SK-N-SH (cell line): ENCODE data around the gene NR5A1. TPM values are rescaled to one million over a fixed set of nuclear protein-coding genes. Genes with fewer than 3 reads are reported as not detected.

Source experiments
- CTCF ChIA-PET: fragments of 300-600, 350-600 bp; formaldehyde crosslinking; extraction: SDS; loops from one replicate; lab custom pipeline; 2021; lab: Yijun Ruan, JAX
- POLR2A ChIA-PET: fragments of 350-600 bp; sonication (Branson Sonifier 250); formaldehyde crosslinking; extraction: SDS; loops from one replicate; lab custom pipeline; 2020; ENCODE audit warnings: antibody characterized with exemption, inconsistent platforms; lab: Yijun Ruan, JAX
- DNase-seq: peaks from one replicate; pipeline ENCODE4 v3.0.0; 2012
- H2AFZ ChIP-seq: fragments of 200-600 bp; sonication (generic); 2 replicates; pipeline ENCODE4 v1.8.1; 2016; ENCODE audit warnings: antibody characterized with exemption, mild to moderate bottlenecking, low read depth
- H3F3A ChIP-seq: fragments of 200-600 bp; sonication (generic); replicated peaks from 2 replicates; pipeline ENCODE3; 2016; ENCODE audit warnings: antibody characterized with exemption, mild to moderate bottlenecking; ENCODE audit not compliant: insufficient read depth
- H3K27ac ChIP-seq, 2 experiments: fragments of 200-500 bp in 1 of 2; fragments of 200-600 bp in 1 of 2; sonication (Bioruptor generic) in 1 of 2; sonication (generic), shearing (Covaris generic) in 1 of 2; 2 replicates each; pipeline versions ENCODE4 v1.5.1 to v1.6.1; 2014 to 2016; ENCODE audit warnings: low read depth in 2 of 2, inconsistent platforms in 1 of 2, low read length in 1 of 2, mild to moderate bottlenecking in 1 of 2, mixed read lengths in 1 of 2
- H3K27me3 ChIP-seq: fragments of 200-600 bp; sonication (generic), shearing (Covaris generic); 2 replicates; pipeline ENCODE4 v1.6.1; 2016; ENCODE audit warnings: mixed run types; ENCODE audit not compliant: insufficient read depth
- H3K36me3 ChIP-seq, 2 experiments: fragments of 200-500 bp in 1 of 2; fragments of 200-600 bp in 1 of 2; sonication (Bioruptor generic) in 1 of 2; sonication (generic) in 1 of 2; replicated peaks in 1 of 2; 2 replicates each; pipeline versions ENCODE3 to v1.5.1; 2014 to 2016; ENCODE audit warnings: low read length in 1 of 2, mild to moderate bottlenecking in 1 of 2; ENCODE audit not compliant: insufficient read depth in 2 of 2, control insufficient read depth in 1 of 2
- H3K4me1 ChIP-seq, 2 experiments: fragments of 200-500 bp in 1 of 2; fragments of 200-600 bp in 1 of 2; sonication (Bioruptor generic) in 1 of 2; sonication (generic), shearing (Covaris generic) in 1 of 2; 2 replicates each; pipeline versions ENCODE4 v1.5.1 to v1.6.1; 2014 to 2016; ENCODE audit warnings: low read depth in 1 of 2, low read length in 1 of 2, mixed run types in 1 of 2; ENCODE audit not compliant: insufficient read depth in 2 of 2, control insufficient read depth in 1 of 2
- H3K4me2 ChIP-seq: fragments of 200-600 bp; sonication (generic), shearing (Covaris generic); 2 replicates; pipeline ENCODE4 v1.6.1; 2017; ENCODE audit warnings: mixed run types
- H3K4me3 ChIP-seq, 2 experiments: fragments of 200-500 bp in 1 of 2; fragments of 200-600 bp in 1 of 2; sonication (Bioruptor generic) in 1 of 2; sonication (generic), shearing (Covaris generic) in 1 of 2; 2 replicates each; pipeline versions ENCODE4 v1.5.1 to v1.8.1; 2014 to 2016; ENCODE audit warnings: low read depth in 2 of 2, inconsistent platforms in 1 of 2, low read length in 1 of 2, mild to moderate bottlenecking in 1 of 2, mixed read lengths in 1 of 2, moderate library complexity in 1 of 2
- H3K79me2 ChIP-seq: fragments of 200-600 bp; sonication (generic); 2 replicates; pipeline ENCODE4 v1.8.1; 2017; ENCODE audit warnings: mild to moderate bottlenecking; ENCODE audit not compliant: insufficient read depth
- H3K9ac ChIP-seq: fragments of 200-600 bp; sonication (generic); 2 replicates; pipeline ENCODE4 v1.6.1; 2017; ENCODE audit warnings: mixed run types
- H3K9me2 ChIP-seq: fragments of 200-600 bp; sonication (generic); 2 replicates; pipeline ENCODE4 v1.6.1; 2017; ENCODE audit warnings: mixed run types
- H3K9me3 ChIP-seq: fragments of 200-600 bp; sonication (generic); 2 replicates; pipeline ENCODE4 v1.6.1; 2017; ENCODE audit warnings: mixed run types, mild to moderate bottlenecking, moderate library complexity
- H4K20me1 ChIP-seq: fragments of 200-600 bp; sonication (generic); 2 replicates; pipeline ENCODE4 v1.6.1; 2017; ENCODE audit warnings: mild to moderate bottlenecking, mixed run types; ENCODE audit not compliant: insufficient read depth
- CTCF ChIP-seq: fragments of 200-600 bp; sonication (generic); IDR thresholded peaks from 2 replicates; pipeline ENCODE4 v1.6.1; 2017; ENCODE audit warnings: antibody characterized with exemption, mild to moderate bottlenecking, moderate library complexity
- FOXJ3 ChIP-seq: sonication (generic); formaldehyde crosslinking; IDR thresholded peaks from 2 replicates; pipeline ENCODE4 v1.5.1; 2020; ENCODE audit warnings: mild to moderate bottlenecking, missing genetic modification reagents
- JUND ChIP-seq: IDR thresholded peaks from 2 replicates; pipeline ENCODE4 v1.4.0; 2012
- MAX ChIP-seq: IDR thresholded peaks from 2 replicates; pipeline ENCODE4 v1.4.0; 2012; ENCODE audit warnings: low read depth
- POLR2AphosphoS5 ChIP-seq: IDR thresholded peaks from 2 replicates; pipeline ENCODE4 v1.6.1; 2012; ENCODE audit warnings: low read depth, low read length
- RCOR1 ChIP-seq: fragments of 150-350 bp; IDR thresholded peaks from 2 replicates; pipeline ENCODE4 v1.6.1; 2017; ENCODE audit warnings: antibody characterized with exemption, low read length
- SIN3A ChIP-seq: IDR thresholded peaks from 2 replicates; pipeline ENCODE4 v1.6.1; 2012; ENCODE audit warnings: low read depth, mild to moderate bottlenecking, low read length, moderate library complexity, borderline replicate concordance
- SMC3 ChIP-seq: IDR thresholded peaks from 2 replicates; pipeline ENCODE4 v1.6.1; 2012; ENCODE audit warnings: low read depth, low read length, improper control_type of control experiment
- TAF1 ChIP-seq: IDR thresholded peaks from 2 replicates; pipeline ENCODE4 v1.6.1; 2012; ENCODE audit warnings: low read depth, mild to moderate bottlenecking, low read length, moderate library complexity, borderline replicate concordance
- ZBTB33 ChIP-seq: IDR thresholded peaks from 2 replicates; pipeline ENCODE4 v1.4.0; 2012; ENCODE audit warnings: low read depth, borderline replicate concordance
- WGBS: methylation state at CpG from one replicate; pipeline ENCODE4 v1.1.6; 2017; ENCODE audit warnings: low lambda C conversion rate; 5-methylcytosine and 5-hydroxymethylcytosine counted together
- polyA plus RNA-seq, 3 experiments: library from polyadenylated mRNA; depleted of rRNA; stranded (reverse); fragments of >200 nt; gene quantifications; 2 replicates each; pipeline ENCODE4 v1.2.3, GENCODE V29; 2012

The NR5A1 gene
- polyA plus RNA-seq, 1 of the 3 experiments (the other 2 are of a cell fraction): not detected

- no peaks in the 10 kb centered on the region for H3F3A ChIP-seq
- H3K9ac ChIP-seq: no peak overlapping the region
- H3K4me1 ChIP-seq: no peaks in the 10 kb centered on the region; a peak in 1 of 4 replicates
- H3K4me2 ChIP-seq: no peak overlapping the region
- H3K27ac ChIP-seq: no peak overlapping the region
- ChIA-PET CTCF (interaction anchor here (1.2 to 1.7 kb wide), 2 partner anchors 11 to 38 kb away, joined by 4 to 5 read pairs; no protein-coding TSS in a partner anchor), POLR2A (no interaction called here)
- H3K27me3 ChIP-seq: no peaks in the 10 kb centered on the region
- H3K4me3 ChIP-seq: no peak overlapping the region
- WGBS: 70% methylated on average over 9 of the region's 9 CpGs
- H2AFZ ChIP-seq: no peak overlapping the region
- H4K20me1 ChIP-seq: no peaks in the 10 kb centered on the region
- H3K9me3 ChIP-seq: no peaks in the 10 kb centered on the region
- H3K9me2 ChIP-seq: no peaks in the 10 kb centered on the region
- no peak for DNase-seq
- no peaks in the 10 kb centered on the region for H3K36me3 ChIP-seq
- H3K79me2 ChIP-seq: no peaks in the 10 kb centered on the region
- TF ChIP-seq SMC3: no peak
- no peak for TF ChIP-seq JUND
- TF ChIP-seq POLR2AphosphoS5: no peak
- TF ChIP-seq ZBTB33: no peak
- no peak for TF ChIP-seq TAF1
- no peak for TF ChIP-seq SIN3A
- no peak for TF ChIP-seq RCOR1
- no peak for TF ChIP-seq FOXJ3 (CRISPR knock-in tag)
- TF ChIP-seq MAX: no peak
- TF ChIP-seq CTCF: no peak
These were observed 48.8 kb downstream of the NR5A1 start for GRCh38 chr9:124458441-124458840.

- no peak overlapping the region for H3K4me3 ChIP-seq
- no peaks in the 10 kb centered on the region for H3K9me2 ChIP-seq
- H3K27ac ChIP-seq: no peak overlapping the region
- H3K9me3 ChIP-seq: no peaks in the 10 kb centered on the region
- H4K20me1 ChIP-seq: no peaks in the 10 kb centered on the region
- H3K4me1 ChIP-seq: no peaks in the 10 kb centered on the region; a peak in 1 of 4 replicates
- no peak overlapping the region for H2AFZ ChIP-seq
- ChIA-PET POLR2A (no interaction called here), CTCF (interaction anchor here (1.2 to 1.7 kb wide), 2 partner anchors 10 to 38 kb away, joined by 4 to 5 read pairs; no protein-coding TSS in a partner anchor)
- no peaks in the 10 kb centered on the region for H3F3A ChIP-seq
- no peaks in the 10 kb centered on the region for H3K27me3 ChIP-seq
- H3K36me3 ChIP-seq: no peaks in the 10 kb centered on the region
- no peak overlapping the region for H3K4me2 ChIP-seq
- H3K9ac ChIP-seq: no peak overlapping the region
- no peaks in the 10 kb centered on the region for H3K79me2 ChIP-seq
- no peak for DNase-seq
- TF ChIP-seq TAF1: no peak
- no CpG with 5 or more reads among the region's 8 CpGs for WGBS
These were observed 49.2 kb downstream of the NR5A1 start for GRCh38 chr9:124457887-124458431.
